A549 (cell line): ENCODE results near the gene MYLK4.

Experiments
- BHLHE40 ChIP-seq: IDR thresholded peaks from 2 replicates; pipeline ENCODE4 v1.6.1; 2012; ENCODE audit warnings: low read depth, low read length, inconsistent platforms
- EP300 ChIP-seq, 2 experiments: fragments of >200 bp; sonication (Bioruptor Twin); formaldehyde crosslinking; IDR thresholded peaks; 2 replicates in 1 of 2; 3 replicates in 1 of 2; pipeline ENCODE4 v1.6.1; 2016 to 2017
- KDM5A ChIP-seq: fragments of 200-600 bp; sonication (generic); IDR thresholded peaks from 2 replicates; pipeline ENCODE4 v1.6.1; 2016; ENCODE audit warnings: antibody characterized with exemption, mild to moderate bottlenecking
- POLR2A ChIP-seq: IDR thresholded peaks from 2 replicates; pipeline ENCODE4 v1.6.1; 2012; ENCODE audit warnings: mild to moderate bottlenecking, low read length
- TF ChIP-seq, protein P1 (sequence below): fragments of >200 bp; sonication (Bioruptor Twin); formaldehyde crosslinking; IDR thresholded peaks from 3 replicates; pipeline ENCODE4 v1.5.1; 2016

DNA sequence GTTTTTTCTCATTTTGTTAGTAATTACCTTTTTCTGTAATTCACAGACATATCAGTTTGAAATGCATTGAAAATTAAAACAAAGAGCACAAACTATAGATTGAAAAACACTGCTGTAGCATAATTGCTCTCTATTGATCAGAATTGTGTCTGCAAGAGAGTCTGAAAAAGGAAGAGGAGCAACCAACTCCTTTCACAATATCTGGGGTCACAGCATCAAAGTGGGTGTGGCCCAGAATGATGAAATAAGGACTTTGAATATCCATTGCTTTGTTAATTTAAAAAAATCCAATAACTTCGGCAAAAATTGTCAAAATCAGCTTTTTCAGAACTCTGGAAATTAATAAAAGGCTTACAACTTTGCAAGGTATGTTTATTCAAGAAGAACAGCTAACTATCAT lies 99.2 kb downstream of the MYLK4 start:
- TF ChIP-seq KDM5A: no peak
- TF ChIP-seq, protein P1, sequence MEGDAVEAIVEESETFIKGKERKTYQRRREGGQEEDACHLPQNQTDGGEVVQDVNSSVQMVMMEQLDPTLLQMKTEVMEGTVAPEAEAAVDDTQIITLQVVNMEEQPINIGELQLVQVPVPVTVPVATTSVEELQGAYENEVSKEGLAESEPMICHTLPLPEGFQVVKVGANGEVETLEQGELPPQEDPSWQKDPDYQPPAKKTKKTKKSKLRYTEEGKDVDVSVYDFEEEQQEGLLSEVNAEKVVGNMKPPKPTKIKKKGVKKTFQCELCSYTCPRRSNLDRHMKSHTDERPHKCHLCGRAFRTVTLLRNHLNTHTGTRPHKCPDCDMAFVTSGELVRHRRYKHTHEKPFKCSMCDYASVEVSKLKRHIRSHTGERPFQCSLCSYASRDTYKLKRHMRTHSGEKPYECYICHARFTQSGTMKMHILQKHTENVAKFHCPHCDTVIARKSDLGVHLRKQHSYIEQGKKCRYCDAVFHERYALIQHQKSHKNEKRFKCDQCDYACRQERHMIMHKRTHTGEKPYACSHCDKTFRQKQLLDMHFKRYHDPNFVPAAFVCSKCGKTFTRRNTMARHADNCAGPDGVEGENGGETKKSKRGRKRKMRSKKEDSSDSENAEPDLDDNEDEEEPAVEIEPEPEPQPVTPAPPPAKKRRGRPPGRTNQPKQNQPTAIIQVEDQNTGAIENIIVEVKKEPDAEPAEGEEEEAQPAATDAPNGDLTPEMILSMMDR: no peak
- TF ChIP-seq EP300 (IDR thresholded peaks at IDR 0.05): no peak
- no peak for TF ChIP-seq POLR2A
- TF ChIP-seq BHLHE40: no peak
